PC-3 (cell line): ENCODE measurements around the gene SDK1. TPM values are rescaled to one million over a fixed set of nuclear protein-coding genes. Genes with fewer than 3 reads are reported as not detected.

Experiments
- ATAC-seq: fragments of 200-7000 bp; cut with Tn5 transposase; 2 replicates; pipeline ENCODE4 v1.9.1; 2020; ENCODE audit warnings: mild to moderate bottlenecking, moderate library complexity
- BruUV-seq: library from RNA; stranded (reverse); fragments of 400-500 nt; replicated peaks from 2 replicates; lab custom pipeline; 2021; lab: Mats Ljungman, UMichigan
- CTCF ChIA-PET: fragments of 300-600 bp; sonication (Branson Sonifier 250); formaldehyde crosslinking; loops from one replicate; lab custom pipeline; 2022; ENCODE audit warnings: antibody characterized with exemption; lab: Charles Lee
- POLR2A ChIA-PET: fragments of 300-600 bp; sonication (Branson Sonifier 250); formaldehyde crosslinking; loops from one replicate; lab custom pipeline; 2022; ENCODE audit warnings: antibody characterized with exemption; ENCODE audit not compliant: unreplicated experiment; lab: Charles Lee
- DNase-seq: peaks from one replicate; pipeline ENCODE4 v3.0.0-alpha.2; 2015
- H2AFZ ChIP-seq: fragments of 300-600 bp; sonication (generic); 2 replicates; pipeline ENCODE4 v1.6.0; 2016; ENCODE audit warnings: antibody characterized with exemption, low read length
- H3F3A ChIP-seq: fragments of 300-600 bp; sonication (generic); one replicate; pipeline ENCODE4 v1.6.0; 2017; ENCODE audit warnings: antibody characterized with exemption, low read length, control low read depth, mild to moderate bottlenecking; ENCODE audit not compliant: unreplicated experiment
- H3K27ac ChIP-seq: fragments of 300-600 bp; sonication (generic); 2 replicates; pipeline ENCODE4 v1.5.1; 2016; ENCODE audit warnings: mild to moderate bottlenecking, low read length
- H3K27me3 ChIP-seq: fragments of 300-600 bp; sonication (generic); 2 replicates; pipeline ENCODE4 v1.6.1; 2016; ENCODE audit warnings: low read length, mixed read lengths
- H3K36me3 ChIP-seq: fragments of 300-600 bp; sonication (generic); 2 replicates; pipeline ENCODE4 v1.6.1; 2016; ENCODE audit warnings: low read depth, mixed run types, low read length, mixed read lengths
- H3K4me1 ChIP-seq: fragments of 300-600 bp; sonication (generic); 2 replicates; pipeline ENCODE4 v1.5.1; 2016; ENCODE audit warnings: low read length; ENCODE audit not compliant: insufficient read depth
- H3K4me2 ChIP-seq: fragments of 300-600 bp; sonication (generic); 2 replicates; pipeline ENCODE4 v1.6.0; 2016; ENCODE audit warnings: low read length
- H3K4me3 ChIP-seq: fragments of 300-600 bp; sonication (generic); 2 replicates; pipeline ENCODE4 v1.5.1; 2016; ENCODE audit warnings: mild to moderate bottlenecking, low read length, mixed read lengths
- H3K79me2 ChIP-seq: fragments of 300-600 bp; sonication (generic); 2 replicates; pipeline ENCODE4 v1.6.1; 2017; ENCODE audit warnings: low read length, mixed read lengths
- H3K9ac ChIP-seq: fragments of 300-600 bp; sonication (generic); 2 replicates; pipeline ENCODE4 v1.6.0; 2016; ENCODE audit warnings: mild to moderate bottlenecking, low read length
- H3K9me2 ChIP-seq: fragments of 300-600 bp; sonication (generic); replicated peaks from 2 replicates; pipeline ENCODE4 v1.6.1; 2016; ENCODE audit warnings: mixed run types, low read length, mixed read lengths
- H3K9me3 ChIP-seq: fragments of 300-600 bp; sonication (generic); 2 replicates; pipeline ENCODE4 v1.6.1; 2016; ENCODE audit warnings: low read length, mixed read lengths
- H4K20me1 ChIP-seq: fragments of 300-600 bp; sonication (generic); 2 replicates; pipeline ENCODE4 v1.6.1; 2016; ENCODE audit warnings: low read length, mixed read lengths
- EZH2 ChIP-seq: fragments of 300-600 bp; sonication (generic); IDR thresholded peaks from one replicate; pipeline ENCODE4 v1.6.1; 2017; ENCODE audit warnings: antibody characterized with exemption, mild to moderate bottlenecking, low read length; ENCODE audit not compliant: unreplicated experiment
- EZH2phosphoT487 ChIP-seq: fragments of 300-600 bp; sonication (generic); IDR thresholded peaks from 2 replicates; pipeline ENCODE4 v1.6.1; 2018; ENCODE audit warnings: mild to moderate bottlenecking, antibody characterized with exemption, low read length, borderline replicate concordance
- intact Hi-C: fragments of 100-400 bp; cut with micrococcal nuclease; formaldehyde crosslinking; loops from 2 replicates; pipeline ENCODE4 v1.9.0; 2023
- total RNA-seq: library from RNA; depleted of rRNA; stranded (reverse); fragments of >200 nt; gene quantifications from 2 replicates; pipeline ENCODE4 v1.2.3, GENCODE V29; 2014
- TF ChIP-seq, protein P1 (sequence below): fragments of 300-600 bp; sonication (generic); conservative IDR thresholded peaks from 2 replicates; pipeline ENCODE4 v1.5.1; 2017; ENCODE audit warnings: antibody characterized with exemption, low read depth, mild to moderate bottlenecking, low read length

Gene SDK1
- total RNA-seq, 1 experiment from 2014 or later, result 2.8 TPM

DNA sequence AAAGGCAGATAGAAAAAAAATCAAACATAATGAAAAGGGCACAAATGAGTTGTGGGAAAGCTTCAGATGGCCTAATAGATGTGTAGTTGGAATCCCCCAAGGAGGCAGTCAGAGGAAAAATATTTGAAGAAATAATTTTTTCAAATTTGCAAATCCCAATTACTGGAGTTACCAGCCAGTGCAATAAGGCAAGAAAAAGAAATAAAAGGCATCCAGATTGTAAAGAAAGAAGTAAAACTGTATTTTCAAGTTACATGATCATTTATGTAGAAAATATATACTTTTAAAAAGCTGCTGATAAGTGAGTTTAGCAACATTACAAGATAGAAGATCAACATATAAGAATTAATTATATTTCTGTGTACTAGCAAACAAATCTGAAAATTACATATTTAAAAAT, 329.0 kb downstream of the SDK1 start:
- BruUV-seq, result no TSS peak
- H3K27me3 ChIP-seq, result no peaks in the 10 kb centered on the region
- no peak overlapping the region for H3K4me2 ChIP-seq
- no peak overlapping the region for H3K9ac ChIP-seq
- H2AFZ ChIP-seq, result no peak overlapping the region
- no peaks in the 10 kb centered on the region for H3K9me3 ChIP-seq
- ATAC-seq (no peak), DNase-seq (no peak)
- CTCF ChIA-PET, result no interaction called here
- POLR2A ChIA-PET, result interaction anchor here (0.6 kb wide), 1 partner anchor 857 kb away, joined by 3 read pairs; no protein-coding TSS in a partner anchor
- H3K4me3 ChIP-seq, result no peak overlapping the region
- no peak overlapping the region for H3K27ac ChIP-seq
- intact Hi-C loops, result no loop called here
- H3K36me3 ChIP-seq, result no peaks in the 10 kb centered on the region
- H3F3A ChIP-seq, result no peaks in the 10 kb centered on the region
- H3K4me1 ChIP-seq, result no peaks in the 10 kb centered on the region
- H4K20me1 ChIP-seq, result no peaks in the 10 kb centered on the region
- H3K79me2 ChIP-seq, result no peaks in the 10 kb centered on the region
- TF ChIP-seq EZH2phosphoT487, result no peak
- TF ChIP-seq EZH2, result no peak
- TF ChIP-seq, protein P1, sequence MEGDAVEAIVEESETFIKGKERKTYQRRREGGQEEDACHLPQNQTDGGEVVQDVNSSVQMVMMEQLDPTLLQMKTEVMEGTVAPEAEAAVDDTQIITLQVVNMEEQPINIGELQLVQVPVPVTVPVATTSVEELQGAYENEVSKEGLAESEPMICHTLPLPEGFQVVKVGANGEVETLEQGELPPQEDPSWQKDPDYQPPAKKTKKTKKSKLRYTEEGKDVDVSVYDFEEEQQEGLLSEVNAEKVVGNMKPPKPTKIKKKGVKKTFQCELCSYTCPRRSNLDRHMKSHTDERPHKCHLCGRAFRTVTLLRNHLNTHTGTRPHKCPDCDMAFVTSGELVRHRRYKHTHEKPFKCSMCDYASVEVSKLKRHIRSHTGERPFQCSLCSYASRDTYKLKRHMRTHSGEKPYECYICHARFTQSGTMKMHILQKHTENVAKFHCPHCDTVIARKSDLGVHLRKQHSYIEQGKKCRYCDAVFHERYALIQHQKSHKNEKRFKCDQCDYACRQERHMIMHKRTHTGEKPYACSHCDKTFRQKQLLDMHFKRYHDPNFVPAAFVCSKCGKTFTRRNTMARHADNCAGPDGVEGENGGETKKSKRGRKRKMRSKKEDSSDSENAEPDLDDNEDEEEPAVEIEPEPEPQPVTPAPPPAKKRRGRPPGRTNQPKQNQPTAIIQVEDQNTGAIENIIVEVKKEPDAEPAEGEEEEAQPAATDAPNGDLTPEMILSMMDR, result no peak
- H3K9me2 ChIP-seq, result no peaks in the 10 kb centered on the region

DNA sequence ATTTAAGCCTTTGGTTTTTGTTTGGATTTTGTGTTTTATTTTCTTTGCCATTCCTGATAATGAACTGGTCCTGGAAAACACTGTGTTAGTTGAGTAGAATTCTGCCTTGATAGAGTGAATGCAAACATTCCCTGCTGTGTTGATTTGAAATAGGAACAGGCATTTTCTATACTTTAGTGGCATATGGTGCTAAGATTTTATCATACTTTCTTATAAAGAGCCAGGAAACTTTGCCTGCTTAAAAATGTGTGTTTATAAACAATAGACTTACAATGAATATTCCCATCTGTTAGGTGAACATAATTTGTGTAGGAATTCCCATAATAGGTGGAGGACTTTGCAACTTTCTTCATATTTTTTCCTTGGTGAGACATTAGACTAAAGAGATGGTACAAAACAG, 333.3 kb downstream of the SDK1 start:
- POLR2A ChIA-PET, result no interaction called here
- no peak overlapping the region for H3K4me3 ChIP-seq
- no peak overlapping the region for H2AFZ ChIP-seq
- H3K9me3 ChIP-seq, result no peaks in the 10 kb centered on the region
- no peaks in the 10 kb centered on the region for H3K27me3 ChIP-seq
- no peak overlapping the region for H3K27ac ChIP-seq
- no peaks in the 10 kb centered on the region for H3F3A ChIP-seq
- H4K20me1 ChIP-seq, result no peaks in the 10 kb centered on the region
- H3K79me2 ChIP-seq, result no peaks in the 10 kb centered on the region
- TF ChIP-seq, protein P1, result no peak
- no peak for TF ChIP-seq EZH2phosphoT487
- no peak for TF ChIP-seq EZH2
- CTCF ChIA-PET, result no interaction called here
- ATAC-seq, result no peak
- H3K4me2 ChIP-seq, result no peak overlapping the region
- no peaks in the 10 kb centered on the region for H3K4me1 ChIP-seq
- no peak for DNase-seq
- BruUV-seq, result no TSS peak
- intact Hi-C loops, result no loop called here
- H3K9me2 ChIP-seq, result no peaks in the 10 kb centered on the region
- no peaks in the 10 kb centered on the region for H3K36me3 ChIP-seq
- H3K9ac ChIP-seq, result no peak overlapping the region

DNA sequence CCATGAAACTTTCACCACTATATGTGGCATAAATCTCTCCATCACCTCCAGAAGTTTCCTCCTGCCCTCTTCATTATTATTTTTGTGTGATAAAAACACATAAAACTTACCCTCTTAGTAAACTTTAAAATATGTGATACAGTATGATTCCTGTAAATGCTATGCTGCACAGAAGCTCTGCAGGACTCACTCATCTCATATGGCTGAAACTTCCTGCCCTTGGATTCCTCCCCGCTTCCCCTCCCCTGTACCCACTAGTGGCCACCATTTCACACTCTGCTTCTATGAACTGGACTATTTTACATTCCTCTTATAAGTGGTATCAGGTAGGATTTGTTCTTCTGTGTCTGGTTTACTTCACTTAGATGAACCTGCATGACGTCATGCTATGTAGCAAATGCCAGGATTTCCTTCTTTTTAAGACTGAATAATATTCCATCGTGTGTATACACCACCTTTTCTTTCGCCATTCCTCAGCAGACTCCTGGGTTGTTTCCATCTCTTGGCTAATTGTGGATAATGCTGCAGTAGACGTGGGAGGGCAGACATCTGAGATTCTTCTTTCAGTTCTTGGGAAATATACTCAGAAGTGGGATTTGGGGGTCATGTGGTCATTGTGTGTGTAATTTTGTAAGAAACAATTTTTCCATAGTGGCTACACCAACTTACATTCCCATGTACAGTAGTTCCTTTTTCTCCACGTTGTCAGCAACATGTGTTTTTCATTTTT, 335.2 kb downstream of the SDK1 start:
- POLR2A ChIA-PET, result no interaction called here
- H3K9me3 ChIP-seq, result no peaks in the 10 kb centered on the region
- no peak for ATAC-seq
- no peaks in the 10 kb centered on the region for H4K20me1 ChIP-seq
- DNase-seq, result peak; percentile 5
- no peak for TF ChIP-seq EZH2phosphoT487
- TF ChIP-seq, protein P1, result no peak
- no peak for TF ChIP-seq EZH2
- no peaks in the 10 kb centered on the region for H3K27me3 ChIP-seq
- H3K4me2 ChIP-seq, result no peak overlapping the region
- no peaks in the 10 kb centered on the region for H3K79me2 ChIP-seq
- intact Hi-C loops, result no loop called here
- H3K36me3 ChIP-seq, result no peaks in the 10 kb centered on the region
- no peak overlapping the region for H3K27ac ChIP-seq
- no TSS peak for BruUV-seq
- H3K4me3 ChIP-seq, result no peak overlapping the region
- no peaks in the 10 kb centered on the region for H3F3A ChIP-seq
- H3K9ac ChIP-seq, result no peak overlapping the region
- H2AFZ ChIP-seq, result no peak overlapping the region
- no peaks in the 10 kb centered on the region for H3K4me1 ChIP-seq
- CTCF ChIA-PET, result no interaction called here
- H3K9me2 ChIP-seq, result no peaks in the 10 kb centered on the region
